GM13977 (cell line): Measurements from ENCODE around the gene SHISA9.

ENCODE experiments used
- DNase-seq: peaks from one replicate; pipeline ENCODE4 v3.0.0; 2012; ENCODE audit warnings: low spot score
- CTCF ChIP-seq: IDR thresholded peaks from 2 replicates; pipeline ENCODE4 v1.5.1; 2012; ENCODE audit warnings: mild to moderate bottlenecking, control low read depth; ENCODE audit not compliant: insufficient read depth; ENCODE audit errors: extremely low read depth, missing control alignments
- in situ Hi-C: fragments of 300-500 bp; cut with MboI; formaldehyde crosslinking; loops from one replicate; pipeline ENCODE4 v1.12.0; 2022; ENCODE audit warnings: low sequenced_read_pairs, low pct_unique_long_range_greater_than_20kb, mixed read lengths, inconsistent platforms; ENCODE audit not compliant: unreplicated experiment

SHISA9 gene

DNA sequence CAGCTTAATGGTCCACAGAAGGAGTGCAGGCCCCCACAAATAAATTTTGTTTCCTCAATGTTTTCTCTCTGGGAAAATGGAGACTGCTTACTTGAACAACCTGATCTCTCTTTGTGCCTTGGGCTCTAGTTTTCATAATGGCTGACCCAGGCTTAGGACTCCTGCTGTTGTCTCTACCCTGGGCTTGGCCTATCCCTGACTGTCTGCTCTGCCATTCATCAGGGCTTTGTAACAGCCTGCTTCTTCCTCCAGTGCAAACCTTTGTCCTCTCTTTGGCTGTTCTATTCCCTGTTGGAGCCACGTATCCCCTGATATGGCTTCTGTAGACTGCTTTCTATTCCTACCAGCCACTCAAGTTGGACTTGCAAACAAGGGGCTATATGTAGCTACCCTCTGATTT is 139.8 kb downstream of the SHISA9 start:
- in situ Hi-C loops, result no loop called here
- TF ChIP-seq CTCF, result no peak
- no peak for DNase-seq

GRCh38 chr16:13041646-13042290 is 140.4 kb downstream of the SHISA9 start:
- DNase-seq, result no peak
- in situ Hi-C loops, result no loop called here
- no peak for TF ChIP-seq CTCF

DNA sequence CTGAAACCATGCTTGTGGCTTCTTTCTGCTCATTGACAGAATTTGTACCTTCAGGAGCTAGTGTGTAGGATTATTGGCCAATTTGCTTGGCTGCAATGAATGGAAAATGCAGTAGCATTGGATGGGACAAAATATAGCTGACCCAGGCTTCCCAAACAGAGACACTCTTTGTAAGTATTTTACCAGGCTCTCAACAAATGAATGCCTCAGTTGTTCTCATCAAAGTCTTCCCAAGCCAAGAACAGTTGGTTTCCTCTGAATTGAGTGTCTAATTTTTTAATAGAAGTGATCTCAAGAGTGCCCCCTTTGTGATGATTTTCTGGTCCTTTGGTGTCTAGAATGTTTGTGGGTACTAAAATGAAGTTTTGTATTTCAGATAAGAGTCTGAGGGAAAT is 140.9 kb downstream of the SHISA9 start:
- DNase-seq, result no peak
- in situ Hi-C loops, result no loop called here
- TF ChIP-seq CTCF, result no peak

DNA sequence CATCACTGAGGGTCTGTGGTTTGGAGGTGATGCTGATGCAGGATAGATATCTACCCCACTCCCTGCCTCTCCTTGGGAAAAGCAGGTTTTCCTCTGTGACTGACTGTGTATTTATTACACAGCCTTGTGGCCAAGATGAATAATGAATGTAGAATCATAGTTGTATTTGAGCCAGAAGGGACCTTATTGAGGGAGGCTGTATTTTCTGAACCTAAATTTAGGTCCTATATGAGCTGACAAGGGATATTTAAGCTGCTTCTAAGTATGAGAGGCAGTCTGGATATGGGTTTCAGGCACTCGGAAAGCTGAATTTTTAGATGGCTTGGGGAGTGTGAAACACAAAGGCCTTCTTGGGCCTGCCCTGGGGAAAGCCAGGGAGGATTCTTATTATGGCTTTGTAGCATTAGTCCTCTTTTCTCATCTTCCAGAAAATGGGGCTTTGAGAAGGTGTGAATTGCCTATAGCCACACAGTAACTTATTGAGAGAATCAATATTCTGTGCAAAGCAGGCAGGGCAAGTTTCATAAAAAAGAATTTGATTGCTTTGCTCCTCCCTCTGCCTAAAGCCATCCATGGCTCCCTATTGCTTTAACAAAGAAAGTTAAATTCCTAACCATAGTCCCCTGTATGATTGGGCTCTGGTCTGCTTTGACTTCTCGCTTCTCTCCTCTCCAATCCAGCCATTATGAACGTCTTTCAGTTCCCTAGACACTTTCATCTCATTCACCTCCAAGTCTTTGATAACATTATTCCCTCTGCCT is 144.8 kb downstream of the SHISA9 start:
- no peak for TF ChIP-seq CTCF
- DNase-seq, result no peak
- in situ Hi-C loops, result no loop called here

DNA sequence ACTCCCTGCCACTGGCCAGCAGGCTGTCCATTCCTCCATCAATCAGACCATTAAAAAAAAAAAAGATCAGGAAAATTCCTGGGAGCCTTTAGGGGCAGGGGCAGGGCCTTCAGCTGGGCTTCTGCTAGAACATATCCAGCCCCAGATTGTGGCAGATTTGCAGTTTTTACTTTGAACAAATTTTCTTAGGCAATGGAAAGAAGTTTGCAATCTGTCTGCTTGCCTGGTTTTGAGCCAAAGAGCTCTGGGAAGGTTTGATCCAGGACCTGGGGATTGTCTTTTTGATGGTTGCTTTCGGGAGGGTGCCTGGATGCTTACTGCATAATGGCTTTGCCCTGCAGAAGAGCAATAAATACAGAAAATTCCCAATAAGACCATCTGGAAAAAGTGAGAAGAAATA is 145.9 kb downstream of the SHISA9 start:
- in situ Hi-C loops, result no loop called here
- no peak for DNase-seq
- no peak for TF ChIP-seq CTCF

DNA sequence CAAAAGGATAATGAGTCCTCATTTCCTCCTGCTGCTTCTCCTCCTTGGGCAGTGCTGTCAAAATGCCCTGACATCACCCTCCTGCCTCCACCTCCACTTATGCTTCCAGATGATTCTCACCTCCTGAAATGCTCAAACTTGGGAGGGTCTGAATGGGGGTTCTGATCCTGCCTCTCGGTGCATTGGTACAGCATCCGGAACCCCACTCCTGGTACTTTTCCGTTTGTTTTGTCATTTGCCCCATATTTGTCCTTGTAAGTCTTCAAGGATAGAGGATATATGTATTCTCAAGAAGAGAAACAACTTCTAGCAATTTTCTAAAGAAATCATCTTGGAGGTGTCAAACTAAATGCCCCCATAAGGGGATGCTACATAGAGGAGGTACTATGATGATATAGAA is 148.3 kb downstream of the SHISA9 start:
- no peak for TF ChIP-seq CTCF
- no peak for DNase-seq
- in situ Hi-C loops, result no loop called here
